ENCODE data around the gene UBE2E1. TPM values are rescaled to one million over a fixed set of nuclear protein-coding genes. Genes with fewer than 3 reads are reported as not detected.

Gene UBE2E1
- total RNA-seq, 1 experiment from 2014 or later: 74.3 TPM

- Mint-ChIP-seq H3K27ac (ENCODE audit: unreplicated experiment) (no peak overlapping the region), H3K9me3 (ENCODE audit: low read depth, unreplicated experiment) (no peaks in the 10 kb centered on the region), H3K36me3 (ENCODE audit: insufficient read depth, unreplicated experiment) (no peaks in the 10 kb centered on the region), H3K4me3 (ENCODE audit: low read depth, unreplicated experiment) (no peak overlapping the region), H3K27me3 (ENCODE audit: unreplicated experiment) (no peaks in the 10 kb centered on the region), H3K4me1 (ENCODE audit: low read depth, unreplicated experiment) (no peaks in the 10 kb centered on the region)
- BruUV-seq (replicated peaks): no TSS peak
- no peak for TF ChIP-seq CTCF (IDR thresholded peaks at IDR 0.05; ENCODE audit: unreplicated experiment)
- no peak for DNase-seq
- CTCF ChIA-PET: no interaction called here
- intact Hi-C loops (cut with micrococcal nuclease; ENCODE audit: unreplicated experiment): no loop called here
Observed at GRCh38 chr3:23795096-23795495, 10.7 kb upstream of the UBE2E1 start.

GRCh38 chr3:23796518-23796917 is 9.2 kb upstream of the UBE2E1 start:
- Mint-ChIP-seq H3K9me3 (ENCODE audit: low read depth, unreplicated experiment) (no peaks in the 10 kb centered on the region), H3K27ac (ENCODE audit: unreplicated experiment) (no peak overlapping the region), H3K4me3 (ENCODE audit: low read depth, unreplicated experiment) (no peak overlapping the region), H3K36me3 (ENCODE audit: insufficient read depth, unreplicated experiment) (no peaks in the 10 kb centered on the region), H3K4me1 (ENCODE audit: low read depth, unreplicated experiment) (no peaks in the 10 kb centered on the region), H3K27me3 (ENCODE audit: unreplicated experiment) (no peaks in the 10 kb centered on the region)
- no peak for DNase-seq
- no peak for TF ChIP-seq CTCF (IDR thresholded peaks at IDR 0.05; ENCODE audit: unreplicated experiment)
- CTCF ChIA-PET: interaction anchor here (0.7 kb wide), 1 partner anchor 13 kb away, joined by 4 read pairs; no protein-coding TSS in a partner anchor
- intact Hi-C loops (cut with micrococcal nuclease; ENCODE audit: unreplicated experiment): no loop called here
- no TSS peak for BruUV-seq (replicated peaks)

GRCh38 chr3:23797491-23797890 is 8.3 kb upstream of the UBE2E1 start:
- H3K4me3 Mint-ChIP-seq (ENCODE audit: low read depth, unreplicated experiment): no peak overlapping the region
- CTCF ChIA-PET: interaction anchor here (0.6 kb wide), 1 partner anchor 149 kb away, joined by 3 read pairs; no protein-coding TSS in a partner anchor
- intact Hi-C loops (cut with micrococcal nuclease; ENCODE audit: unreplicated experiment): no loop called here
- H3K27me3 Mint-ChIP-seq (ENCODE audit: unreplicated experiment): no peaks in the 10 kb centered on the region
- no peak overlapping the region for H3K27ac Mint-ChIP-seq (ENCODE audit: unreplicated experiment)
- no peaks in the 10 kb centered on the region for H3K4me1 Mint-ChIP-seq (ENCODE audit: low read depth, unreplicated experiment)
- TF ChIP-seq CTCF (IDR thresholded peaks at IDR 0.05; ENCODE audit: unreplicated experiment): no peak
- BruUV-seq (replicated peaks): no TSS peak
- no peaks in the 10 kb centered on the region for H3K9me3 Mint-ChIP-seq (ENCODE audit: low read depth, unreplicated experiment)
- DNase-seq: no peak
- H3K36me3 Mint-ChIP-seq (ENCODE audit: insufficient read depth, unreplicated experiment): no peaks in the 10 kb centered on the region

- no peak for TF ChIP-seq CTCF (IDR thresholded peaks at IDR 0.05; ENCODE audit: unreplicated experiment)
- Mint-ChIP-seq H3K27me3 (ENCODE audit: unreplicated experiment) (no peaks in the 10 kb centered on the region), H3K36me3 (ENCODE audit: insufficient read depth, unreplicated experiment) (no peaks in the 10 kb centered on the region), H3K4me3 (ENCODE audit: low read depth, unreplicated experiment) (no peak overlapping the region), H3K4me1 (ENCODE audit: low read depth, unreplicated experiment) (no peaks in the 10 kb centered on the region), H3K9me3 (ENCODE audit: low read depth, unreplicated experiment) (no peaks in the 10 kb centered on the region), H3K27ac (ENCODE audit: unreplicated experiment) (no peak overlapping the region)
- intact Hi-C loops (cut with micrococcal nuclease; ENCODE audit: unreplicated experiment): no loop called here
- DNase-seq: no peak
- no TSS peak for BruUV-seq (replicated peaks)
- CTCF ChIA-PET: interaction anchor here (0.6 kb wide), 1 partner anchor 941 kb away, joined by 8 read pairs; no protein-coding TSS in a partner anchor
Observed at GRCh38 chr3:23798456-23798855, 7.3 kb upstream of the UBE2E1 start.

Data from Calu3 (cell line).